ENCODE results near the gene HSFX3. TPM values are rescaled to one million over a fixed set of nuclear protein-coding genes. Genes with fewer than 3 reads are reported as not detected.
A peak's percentile ranks its signal among the peaks of the same experiment; 100 is the strongest.
"Not testable (repeated sequence)": the region's sequence is repeated elsewhere in the genome, so short reads cannot be mapped to it uniquely, and the experiment has no call there.

HSFX3 gene
- total and polyA plus RNA-seq, 8 donors, result not detected

DNA sequence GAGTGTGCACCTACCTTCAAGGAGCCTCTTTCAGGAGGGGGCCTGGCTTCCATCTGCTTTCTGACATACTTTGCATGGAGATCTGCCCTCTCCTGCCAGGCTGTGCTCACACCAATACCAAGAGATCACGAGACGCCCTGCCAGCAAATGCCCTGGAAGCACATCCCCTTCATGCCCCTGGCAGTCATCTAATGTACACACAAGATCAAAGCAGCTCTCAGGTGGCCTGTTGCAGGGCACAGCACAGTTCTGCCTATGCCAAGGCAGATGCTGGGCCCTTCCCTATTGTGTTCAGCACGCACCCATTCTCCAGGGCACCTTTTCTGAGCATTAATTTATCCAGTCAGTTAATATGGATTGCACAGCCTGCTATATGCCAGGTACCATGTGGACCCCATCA is 16.9 kb downstream of the HSFX3 start:
- DNase-seq; H3K27me3 ChIP-seq; H3K9me3 ChIP-seq; H3K4me3 ChIP-seq; H3K27ac ChIP-seq; FAIRE-seq; intact Hi-C loops (cut with DNase I); H3K4me1 ChIP-seq; H3K36me3 ChIP-seq: not testable (repeated sequence)
- WGBS, 2 donors, result 75% methylated on average over 1 of the region's 3 CpGs; no CpG with 5 or more reads in 1 of the 2 donors
- ATAC-seq, result peak in 2 of 4 donors; percentile 65 to 69

GRCh38 chrX:149531599-149531998 is 18.1 kb downstream of the HSFX3 start:
- 79 to 88% methylated on average over 2 of the region's 2 CpGs for WGBS, 2 donors
- H3K4me3 ChIP-seq, result no peak overlapping the region

DNA sequence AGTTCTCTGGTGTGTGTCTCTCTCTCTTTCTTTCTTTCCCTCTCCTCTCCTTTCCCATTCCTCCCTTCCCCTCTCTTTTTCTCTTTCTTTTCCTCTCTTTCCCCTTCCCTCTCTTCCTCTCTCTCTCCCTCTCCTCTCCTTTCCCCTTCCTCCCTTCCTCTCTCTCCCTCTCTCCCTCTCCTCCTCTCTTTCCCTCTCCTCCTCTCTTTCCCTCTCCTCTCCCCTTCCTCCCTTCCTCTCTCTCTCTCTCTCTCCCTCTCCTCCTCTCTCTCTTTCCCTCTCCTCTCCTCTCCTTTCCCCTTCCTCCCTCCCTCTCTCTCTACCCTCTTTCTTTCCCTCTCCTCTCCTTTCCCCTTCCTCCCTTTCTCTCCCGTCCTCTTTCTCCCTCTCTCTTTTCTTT is 21.3 kb downstream of the HSFX3 start:
- 63 to 76% methylated on average over 1 of the region's 1 CpG for WGBS, 2 donors
- Histone ChIP-seq H3K9me3 (no peaks in the 10 kb centered on the region), H3K4me1 (no peaks in the 10 kb centered on the region), H3K27me3 (no peaks in the 10 kb centered on the region), H3K4me3 (no peak overlapping the region), H3K36me3 (no peaks in the 10 kb centered on the region), H3K27ac (no peak overlapping the region)
- intact Hi-C loops (cut with DNase I), result no loop called here
- FAIRE-seq (no peak), ATAC-seq (no peak), DNase-seq (no peak)
- TF ChIP-seq CTCF (IDR thresholded peaks at IDR 0.05), result no peak

More at GRCh38 chrX:149531599-149531998, 18.1 kb downstream of the HSFX3 start:
- no peak for ATAC-seq
- no peak for DNase-seq
- intact Hi-C loops (cut with DNase I), result no loop called here
- FAIRE-seq, result no peak
- Histone ChIP-seq H3K4me1 (no peaks in the 10 kb centered on the region), H3K36me3 (no peaks in the 10 kb centered on the region), H3K27ac (no peak overlapping the region), H3K9me3 (no peaks in the 10 kb centered on the region), H3K27me3 (no peaks in the 10 kb centered on the region)
- no peak for TF ChIP-seq CTCF (IDR thresholded peaks at IDR 0.05)

DNA sequence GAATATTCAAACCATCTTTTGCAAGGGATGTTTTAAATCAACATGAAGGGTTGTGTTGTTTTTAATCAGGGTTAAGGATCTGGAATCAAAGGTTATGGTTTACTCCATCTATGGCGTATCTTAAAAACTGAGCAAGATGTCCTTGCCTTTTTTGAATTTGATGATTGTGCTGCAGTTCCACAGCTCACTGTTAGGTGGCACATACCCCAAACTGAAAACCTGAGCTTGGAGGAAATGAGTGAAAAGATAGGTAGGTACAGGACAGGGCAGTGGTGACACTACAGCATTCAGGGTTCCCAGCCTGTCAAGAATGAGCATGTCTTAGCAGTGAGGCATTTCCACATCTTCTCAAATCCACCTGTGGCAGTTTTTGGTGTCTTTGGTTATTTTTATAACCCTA is 22.0 kb downstream of the HSFX3 start:
- DNase-seq (no peak), FAIRE-seq (peak; percentile 57), ATAC-seq (peak; percentile 29 to 55 (median 49))
- TF ChIP-seq CTCF (IDR thresholded peaks at IDR 0.05), result peak in 3 of 4 donors; percentile 23 to 31 (median 25)
- Histone ChIP-seq H3K27me3 (no peaks in the 10 kb centered on the region), H3K4me1 (no peaks in the 10 kb centered on the region), H3K4me3 (no peak overlapping the region), H3K27ac (no peak overlapping the region), H3K36me3 (no peaks in the 10 kb centered on the region), H3K9me3 (no peaks in the 10 kb centered on the region)
- intact Hi-C loops (cut with DNase I), result no loop called here
- WGBS, 2 donors, result 45 to 57% methylated on average over 1 of the region's 1 CpG

- intact Hi-C loops (cut with DNase I); FAIRE-seq; H3K9me3 ChIP-seq; H3K27ac ChIP-seq; H3K36me3 ChIP-seq; H3K27me3 ChIP-seq; H3K4me1 ChIP-seq; H3K4me3 ChIP-seq: not testable (repeated sequence)
- 62 to 73% methylated on average over 7 to 9 of the region's 13 CpGs for WGBS, 2 donors
- DNase-seq (peak in 1 of 6 donors; percentile 27), ATAC-seq (peak in 2 of 4 donors; percentile 22 to 33)
These were observed 23.2 kb downstream of the HSFX3 start for GRCh38 chrX:149526318-149527033.

- DNase-seq; H3K4me1 ChIP-seq; H3K9me3 ChIP-seq; H3K4me3 ChIP-seq; H3K27ac ChIP-seq; intact Hi-C loops (cut with DNase I); H3K36me3 ChIP-seq; FAIRE-seq; H3K27me3 ChIP-seq: not testable (repeated sequence)
- 57 to 60% methylated on average over 5 of the region's 5 CpGs for WGBS, 2 donors
- peak in 1 of 4 donors; percentile 10 for ATAC-seq
These were observed 23.8 kb downstream of the HSFX3 start for GRCh38 chrX:149525903-149526302.

DNA sequence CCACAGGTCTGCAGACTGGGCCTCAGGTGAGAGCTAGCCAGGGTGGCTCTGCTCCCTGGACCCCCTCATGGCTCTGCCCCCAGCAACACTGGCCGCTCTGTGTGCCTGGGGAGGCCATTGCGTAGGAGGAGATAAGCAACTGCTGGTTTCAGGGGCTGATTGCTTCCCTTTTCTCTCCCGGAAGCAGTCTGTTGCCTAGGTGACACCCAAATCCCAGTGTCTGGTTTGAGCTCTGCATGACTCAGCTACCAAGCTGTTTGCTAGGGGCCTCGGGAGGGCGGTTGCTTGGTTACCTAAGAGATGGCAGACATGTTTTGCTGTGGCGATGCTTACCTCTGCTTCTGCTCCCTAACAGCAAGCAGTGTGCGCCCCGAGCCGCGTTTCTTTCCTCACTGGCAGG is 24.3 kb downstream of the HSFX3 start:
- 50 to 55% methylated on average over 3 to 6 of the region's 10 CpGs for WGBS, 2 donors
- H3K4me1 ChIP-seq; H3K27me3 ChIP-seq; H3K27ac ChIP-seq; H3K4me3 ChIP-seq; H3K36me3 ChIP-seq; intact Hi-C loops (cut with DNase I); H3K9me3 ChIP-seq: not testable (repeated sequence)
- FAIRE-seq (peak; percentile 96), DNase-seq (peak in 2 of 6 donors; percentile 13 to 30), ATAC-seq (peak; percentile 36 to 77 (median 62))
